HG03280 (cell line): ENCODE measurements around the gene FAM53B.

Experiments
- ATAC-seq: cut with Tn5 transposase; IDR thresholded peaks from one replicate; pipeline ENCODE4 v1.9.1; 2021; ENCODE audit warnings: mild to moderate bottlenecking, moderate library complexity; ENCODE audit not compliant: unreplicated experiment

The FAM53B gene

GRCh38 chr10:124652200-124652599 lies 92.0 kb downstream of the FAM53B start:
- ATAC-seq, result no peak

DNA sequence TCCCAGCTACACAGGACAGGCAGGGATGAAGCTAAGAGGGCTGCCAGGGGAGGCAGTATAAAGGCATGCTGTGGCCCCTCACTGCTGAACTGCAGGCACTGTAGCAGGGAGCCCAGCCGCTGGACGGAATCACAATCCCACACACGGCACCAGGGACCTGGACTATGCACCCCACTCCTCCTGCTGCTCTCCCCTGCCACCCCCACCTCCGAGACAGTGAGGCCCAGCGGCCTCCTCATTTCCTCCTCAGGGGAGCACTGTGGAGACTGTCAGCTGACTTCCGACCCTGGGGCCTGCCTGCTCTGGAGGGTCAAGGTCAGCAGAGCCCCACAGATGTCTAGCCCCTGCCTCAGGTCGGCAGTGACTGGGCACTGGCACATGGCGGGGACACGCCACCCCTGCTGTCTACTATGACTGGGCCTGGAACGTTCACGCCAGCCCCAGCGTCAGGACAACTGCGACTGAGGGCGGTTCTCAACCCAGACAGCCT lies 92.7 kb downstream of the FAM53B start:
- ATAC-seq, result no peak

- no peak for ATAC-seq
Measured at GRCh38 chr10:124650820-124651401, 93.3 kb downstream of the FAM53B start.

GRCh38 chr10:124650263-124650662 lies 93.9 kb downstream of the FAM53B start:
- ATAC-seq, result no peak

- no peak for ATAC-seq
Measured at GRCh38 chr10:124649214-124649613, 95.0 kb downstream of the FAM53B start.

DNA sequence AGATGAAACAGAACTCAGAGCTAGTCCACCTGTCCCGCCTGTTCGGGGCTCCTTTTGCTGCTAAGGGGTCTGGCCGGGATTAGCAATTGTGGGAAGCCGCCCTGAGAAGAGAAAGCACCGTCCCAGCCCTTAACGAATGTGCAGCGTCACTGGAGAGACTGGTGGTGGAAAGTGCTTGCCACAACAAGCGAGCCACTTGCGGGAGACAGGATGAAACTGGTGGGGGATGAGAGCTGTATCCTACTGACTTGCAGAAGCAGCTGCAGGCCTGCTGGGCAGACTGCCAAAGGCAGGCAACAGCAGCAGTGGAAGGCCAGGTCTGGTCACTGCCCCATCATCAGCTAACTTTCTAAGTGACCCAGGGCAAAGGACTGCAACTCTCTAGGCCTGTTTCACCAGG lies 95.4 kb downstream of the FAM53B start:
- no peak for ATAC-seq

- ATAC-seq, result no peak
Measured at GRCh38 chr10:124648131-124648475, 96.1 kb downstream of the FAM53B start.

DNA sequence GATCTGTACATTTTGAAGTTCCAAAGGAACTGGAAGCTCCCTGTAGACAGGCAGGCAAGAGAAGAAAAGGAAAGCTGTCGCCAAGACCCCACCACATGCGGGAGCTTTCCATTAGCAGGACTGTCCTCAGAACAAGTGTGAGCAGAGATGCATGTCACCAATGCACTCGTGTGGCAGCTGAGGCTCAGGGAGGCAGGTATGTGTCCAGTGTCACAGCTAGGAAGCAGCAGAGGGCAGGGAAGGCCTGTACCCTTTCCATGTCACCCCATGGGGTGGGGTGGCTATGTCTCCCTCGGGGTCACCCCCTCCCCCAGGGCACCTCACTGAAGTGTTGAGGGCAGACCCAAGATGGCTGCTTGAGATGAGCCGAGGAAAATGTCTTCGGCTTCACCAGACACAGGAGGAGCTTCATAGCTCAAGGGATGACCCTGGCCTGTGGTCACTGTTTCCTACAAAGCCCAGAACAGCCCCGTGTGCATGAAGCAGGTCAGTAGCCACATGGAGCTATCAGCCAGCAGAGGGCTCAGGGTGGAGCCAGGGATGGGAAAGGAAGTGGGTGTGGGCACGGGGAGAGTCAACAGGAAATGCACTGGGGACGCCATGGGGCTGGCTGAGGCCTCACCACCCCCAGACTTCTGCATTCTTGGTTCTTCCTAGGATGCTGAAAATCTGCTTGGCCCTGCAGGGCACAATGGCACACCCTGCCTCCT lies 96.6 kb downstream of the FAM53B start:
- ATAC-seq, result peak; percentile 61

DNA sequence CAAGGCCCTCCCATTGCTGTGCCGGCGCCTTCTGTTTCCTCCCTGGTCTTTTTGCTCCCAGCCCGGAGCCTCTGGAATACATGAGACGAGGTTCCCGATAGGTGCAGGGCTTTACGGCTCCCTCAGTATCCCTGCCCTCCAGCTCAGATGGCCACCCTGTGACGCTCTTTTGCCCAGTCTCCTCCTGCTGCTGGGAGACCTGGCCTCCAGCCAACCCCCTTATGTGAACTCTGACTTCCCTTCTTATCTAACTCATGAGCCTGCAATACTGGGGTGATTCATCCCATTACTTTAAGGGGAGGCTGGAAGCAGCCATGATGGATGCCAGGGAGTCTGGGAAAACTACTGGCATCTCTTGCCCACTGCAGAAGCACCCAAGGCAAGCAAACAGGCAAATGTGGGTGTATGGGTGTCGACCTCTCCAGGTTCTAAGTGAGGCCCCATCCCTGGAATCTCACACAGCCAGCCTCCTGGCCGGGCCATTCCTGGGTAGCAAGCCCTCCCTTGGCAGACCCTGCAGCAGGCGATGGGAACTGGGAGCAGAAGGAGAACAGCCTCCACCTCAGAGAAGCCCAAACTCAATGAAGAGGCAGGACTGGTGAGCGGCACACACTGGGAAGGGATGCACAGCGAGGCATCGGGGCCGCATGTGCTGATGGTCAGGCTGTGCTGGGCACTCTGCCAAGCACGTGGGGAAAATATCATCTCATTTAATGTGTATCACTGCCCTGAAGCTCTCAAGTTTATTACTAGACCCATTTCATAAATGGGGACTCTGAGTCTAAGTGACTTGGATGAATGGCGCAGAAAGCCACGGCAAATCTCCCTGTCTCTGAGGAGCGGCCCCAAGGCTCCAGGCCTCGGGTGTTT lies 97.5 kb downstream of the FAM53B start:
- no peak for ATAC-seq

GRCh38 chr10:124645467-124646095 lies 98.6 kb downstream of the FAM53B start:
- ATAC-seq, result no peak

DNA sequence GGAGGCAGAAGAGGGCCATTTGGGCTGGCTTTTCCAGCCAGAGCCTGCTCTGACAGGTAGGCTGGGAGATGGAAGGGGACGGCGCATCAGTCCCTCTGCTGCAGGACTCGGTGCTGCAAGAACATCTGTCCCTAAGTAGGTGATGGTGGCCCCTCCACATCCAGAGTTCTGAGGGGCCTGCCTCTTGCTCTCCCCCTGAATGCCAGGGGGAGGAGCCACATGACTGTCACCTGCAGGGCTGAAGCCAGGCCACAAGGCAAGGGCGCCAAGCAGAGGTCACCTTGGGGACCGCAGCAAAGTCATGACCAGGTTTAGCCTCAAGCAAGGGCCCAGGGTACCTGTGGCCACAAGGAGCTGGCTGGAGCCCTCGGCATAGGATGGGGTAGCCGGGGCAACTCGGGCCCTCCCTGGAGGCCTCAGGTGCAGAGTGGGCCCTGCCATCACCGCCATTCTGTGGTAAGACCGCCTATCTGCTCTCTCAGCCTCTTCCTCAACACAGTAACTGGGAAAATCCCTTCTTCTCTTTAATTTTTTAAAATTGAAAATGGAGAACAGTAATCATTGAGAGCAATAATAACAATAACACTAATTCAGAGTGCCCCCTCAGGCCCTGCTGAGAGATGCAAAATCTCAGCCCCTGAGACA lies 99.3 kb downstream of the FAM53B start:
- no peak for ATAC-seq

DNA sequence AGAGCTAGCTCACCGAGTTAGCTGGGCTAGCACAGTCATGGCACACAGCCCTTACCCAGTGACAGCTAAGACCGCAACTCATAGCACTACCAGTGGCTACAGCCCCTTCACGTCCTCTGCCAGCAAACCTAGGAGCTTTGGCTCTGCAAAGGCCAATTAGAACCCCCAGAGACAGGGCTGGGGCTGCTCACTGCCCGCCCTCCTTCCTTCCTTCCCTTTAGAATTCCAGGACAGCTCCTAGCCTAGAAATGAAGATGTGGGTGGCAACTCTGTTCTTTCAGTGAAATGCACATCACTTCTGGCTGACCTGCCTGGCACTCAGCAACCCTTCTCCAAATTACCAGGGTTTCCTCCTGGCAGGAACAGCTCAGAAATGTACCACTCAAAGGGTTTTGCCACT lies 99.9 kb downstream of the FAM53B start:
- no peak for ATAC-seq

- no peak for ATAC-seq
Measured at GRCh38 chr10:124643330-124644009, 100.7 kb downstream of the FAM53B start.

DNA sequence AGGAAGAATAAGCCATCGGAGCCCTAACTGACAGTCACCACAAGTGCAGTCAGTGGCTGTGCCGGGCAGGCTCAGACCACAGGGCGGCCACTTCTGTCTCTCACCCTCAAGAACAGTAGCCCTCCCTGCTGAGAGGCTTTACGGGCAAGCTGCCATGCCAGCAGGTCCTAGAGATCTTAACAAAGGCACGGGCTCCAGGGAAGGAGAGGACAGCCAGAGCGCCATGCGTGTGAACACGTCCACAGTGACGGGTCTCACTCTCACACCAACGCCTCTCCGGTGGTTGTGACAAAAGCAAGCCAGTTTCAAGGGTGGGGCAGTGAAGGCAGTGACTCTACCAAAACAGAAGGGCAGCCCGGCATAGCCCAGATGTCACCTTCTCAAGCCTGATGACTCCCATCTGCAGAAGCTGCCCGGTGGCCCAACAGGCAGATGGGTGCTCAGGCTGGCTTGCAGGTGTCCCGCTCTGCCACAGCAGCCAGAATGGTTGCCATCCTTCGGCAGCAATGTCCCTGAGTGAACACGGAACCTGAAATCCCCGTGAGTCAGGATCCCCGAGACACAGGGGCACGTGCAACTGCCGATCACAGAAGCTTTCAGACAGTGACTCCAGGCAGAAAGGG lies 102.0 kb downstream of the FAM53B start:
- no peak for ATAC-seq

- ATAC-seq, result peak; percentile 37
Measured at GRCh38 chr10:124641282-124642087, 102.7 kb downstream of the FAM53B start.

GRCh38 chr10:124640538-124641231 lies 103.5 kb downstream of the FAM53B start:
- ATAC-seq, result peak; percentile 36

DNA sequence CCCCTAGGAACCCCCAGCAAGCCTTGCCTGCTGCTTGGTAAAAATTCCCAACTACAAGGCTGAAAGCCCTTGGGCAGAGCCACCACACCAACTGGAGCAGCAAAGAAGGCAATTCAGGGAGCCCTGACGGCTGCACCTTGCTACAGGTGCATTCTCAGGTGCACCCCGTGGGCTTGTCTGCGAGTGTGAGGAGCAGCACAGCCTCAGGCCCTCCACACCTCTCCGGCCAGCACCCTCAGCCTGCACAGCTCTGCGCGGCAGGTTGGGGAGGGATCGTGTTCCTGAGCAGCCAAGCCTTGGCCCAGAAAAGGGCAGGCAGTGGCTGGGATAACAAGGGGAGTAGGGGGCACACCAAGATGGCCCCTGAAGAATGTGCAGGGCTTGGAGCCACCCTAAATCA lies 104.1 kb downstream of the FAM53B start:
- no peak for ATAC-seq

DNA sequence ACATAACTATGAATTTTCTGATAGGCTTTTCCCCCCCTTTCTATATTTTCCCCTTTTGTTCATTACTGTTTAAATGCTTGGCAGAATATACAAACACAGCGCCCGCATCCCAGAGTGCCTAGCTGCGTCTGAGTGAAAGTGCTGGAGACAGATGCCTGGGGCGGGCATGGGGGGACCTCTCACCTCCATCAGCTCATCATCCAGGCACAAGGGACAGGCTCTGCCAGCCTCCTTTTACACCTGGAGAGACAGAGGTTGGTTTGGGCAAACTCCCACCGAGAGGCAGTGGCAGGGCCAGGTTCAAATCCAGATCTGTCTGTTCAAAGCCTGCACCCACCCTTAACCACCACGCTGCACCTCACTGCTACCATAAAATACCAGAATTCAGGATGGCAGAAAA lies 104.5 kb downstream of the FAM53B start:
- ATAC-seq, result no peak
